AG20443 (cell line): ENCODE measurements around the gene APBB2.

Experiments
- DNase-seq: peaks from one replicate; pipeline ENCODE4 v3.0.0; 2012; ENCODE audit warnings: low spot score, mixed read lengths

Gene APBB2

DNA sequence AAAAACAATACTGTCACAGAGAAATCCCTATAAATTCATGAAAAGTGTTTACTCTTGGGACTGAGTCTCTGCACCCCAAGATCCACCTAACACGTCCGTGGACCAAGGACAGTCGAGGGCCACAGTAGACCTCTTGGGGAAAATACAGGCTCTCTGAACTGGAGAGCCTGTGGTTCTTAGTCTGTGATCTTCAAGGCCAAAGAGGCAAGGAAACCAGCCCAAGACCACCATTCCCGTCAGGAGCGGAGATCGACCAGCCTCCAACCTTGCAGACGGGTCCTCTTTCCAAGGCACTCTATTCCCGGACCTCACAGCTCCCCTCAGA, 1.6 kb upstream of the APBB2 start:
- DNase-seq: no peak

DNA sequence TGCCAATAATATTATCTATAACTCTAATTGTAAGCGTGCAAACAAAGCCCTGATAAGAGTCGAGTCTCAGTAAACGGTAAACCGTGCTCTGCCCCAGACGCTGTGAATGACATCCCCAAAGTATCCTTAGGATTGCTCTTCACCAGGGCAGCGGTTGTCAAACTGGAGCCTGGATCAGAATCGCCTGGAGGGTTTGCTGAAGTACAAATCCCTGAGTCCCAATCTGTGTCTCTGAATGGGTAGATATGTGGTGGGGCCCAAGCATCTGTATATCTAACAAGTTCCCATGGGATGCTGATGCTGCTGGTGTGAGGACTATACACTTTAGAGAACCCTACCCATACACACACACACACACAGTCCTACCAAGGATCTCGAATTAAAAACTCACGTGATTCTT, 813 bp upstream of the APBB2 start:
- DNase-seq: no peak

DNA sequence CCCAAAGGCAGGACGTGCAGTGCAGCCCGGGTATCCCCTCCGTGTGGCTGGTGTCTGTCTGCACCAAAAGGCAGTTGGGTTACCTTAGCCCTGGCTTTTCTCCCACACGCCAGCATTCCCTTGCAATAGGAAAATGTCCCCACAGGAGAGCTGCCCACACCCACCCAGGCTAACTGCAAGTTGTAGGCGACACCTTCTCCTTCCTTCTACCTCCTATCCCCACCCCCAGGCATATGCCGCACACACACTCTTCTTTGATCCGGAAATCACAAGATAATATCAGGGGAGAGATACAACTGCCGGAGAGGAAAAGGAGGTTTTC, 444 bp upstream of the APBB2 start:
- no peak for DNase-seq

GRCh38 chr4:41213625-41214135, 662 bp downstream of the APBB2 start:
- DNase-seq: peak; percentile 42

DNA sequence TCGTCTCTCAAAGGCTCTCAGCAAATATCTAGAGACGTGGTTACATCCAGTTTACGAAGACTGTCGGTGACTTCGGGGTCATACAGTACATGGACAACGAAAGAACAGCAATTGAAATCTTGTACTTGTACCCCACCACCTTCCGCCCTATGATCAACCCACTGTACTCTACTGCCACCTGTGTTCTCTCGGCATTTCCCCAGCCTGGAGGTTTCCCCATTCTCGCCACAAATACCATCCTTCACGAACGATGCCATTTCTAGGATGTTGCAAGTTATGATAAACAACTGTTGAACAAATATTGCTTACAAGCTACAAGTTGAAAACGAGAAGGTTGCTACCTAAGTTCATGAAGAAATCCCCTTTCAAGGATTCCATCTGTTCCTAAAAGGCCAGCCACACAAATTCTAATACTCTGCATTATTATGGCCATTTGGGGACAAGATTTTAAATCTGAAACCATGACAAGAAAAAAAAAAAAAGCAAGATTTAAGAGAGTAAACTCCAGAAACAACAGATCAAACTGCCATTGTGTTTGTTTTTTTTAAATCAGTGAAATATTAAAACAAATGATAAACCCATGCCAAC, 1.6 kb downstream of the APBB2 start:
- peak; percentile 52 for DNase-seq

- DNase-seq: no peak
These were observed 2.3 kb downstream of the APBB2 start for GRCh38 chr4:41211951-41212615.

DNA sequence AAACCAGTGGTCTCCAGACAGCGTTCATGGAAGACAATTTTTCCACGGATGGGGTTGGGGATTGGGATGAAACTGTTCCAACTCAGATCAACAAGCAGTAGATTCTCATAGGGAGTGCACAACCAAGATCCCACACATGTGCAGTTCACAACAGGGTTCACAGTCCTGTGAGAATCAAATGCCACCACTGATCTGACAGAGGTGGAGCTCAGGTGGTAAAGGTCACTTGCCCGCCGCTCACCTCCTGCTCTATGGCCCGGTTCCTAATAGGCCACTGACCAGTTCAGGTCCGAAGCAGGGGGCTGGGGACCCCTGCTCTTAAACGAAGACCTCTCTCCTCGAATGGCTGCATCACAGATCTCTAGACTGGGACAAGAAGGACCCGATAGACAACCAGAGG, 4.4 kb downstream of the APBB2 start:
- DNase-seq: no peak

DNA sequence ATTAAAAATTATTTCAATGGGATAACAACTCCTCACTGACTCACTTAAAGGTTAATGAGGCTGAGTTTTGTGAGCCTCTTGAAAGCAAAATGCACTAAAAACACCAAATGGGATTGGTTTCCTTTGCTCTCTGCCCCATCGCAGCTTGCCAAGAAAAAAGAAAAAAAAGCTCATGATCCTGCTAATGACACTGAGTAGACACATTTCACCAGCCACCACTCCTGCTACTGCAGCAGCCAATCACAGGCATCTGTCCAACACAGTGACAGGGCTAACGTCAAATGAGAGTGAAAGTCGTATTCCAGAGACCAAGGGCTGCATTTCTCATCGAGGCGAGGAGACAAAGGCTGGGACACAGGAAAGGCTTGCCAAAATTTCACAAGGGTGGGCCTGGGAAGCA, 5.2 kb downstream of the APBB2 start:
- DNase-seq: no peak

DNA sequence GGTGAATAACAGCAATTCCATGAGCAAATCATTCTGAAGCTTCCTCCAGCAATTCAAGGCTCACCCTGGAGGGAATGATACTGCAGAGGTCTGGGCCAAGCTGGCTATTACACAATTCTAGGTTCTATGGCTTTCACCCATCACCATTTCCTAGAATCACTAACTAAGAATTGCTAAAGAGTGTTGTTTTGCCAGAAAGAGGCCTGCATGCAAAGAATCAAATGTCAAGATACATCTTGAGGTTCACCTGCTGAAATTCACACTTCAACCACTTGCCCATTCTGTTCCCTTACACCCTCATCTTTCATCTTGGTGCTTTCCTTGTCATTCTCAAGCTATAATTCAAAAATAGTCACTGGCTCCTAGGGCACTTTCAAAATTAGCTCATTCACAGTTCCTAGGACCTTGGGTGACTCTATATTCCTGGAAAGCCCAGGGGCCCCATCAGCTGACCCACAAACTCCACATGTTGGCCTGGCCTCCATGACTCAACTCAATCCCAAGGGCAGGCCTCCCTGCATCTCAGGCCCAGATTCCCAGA, 7.0 kb downstream of the APBB2 start:
- peak; percentile 20 for DNase-seq

- DNase-seq: no peak
These were observed 8.4 kb downstream of the APBB2 start for GRCh38 chr4:41205854-41206460.

- DNase-seq: no peak
These were observed 9.2 kb downstream of the APBB2 start for GRCh38 chr4:41205130-41205529.

DNA sequence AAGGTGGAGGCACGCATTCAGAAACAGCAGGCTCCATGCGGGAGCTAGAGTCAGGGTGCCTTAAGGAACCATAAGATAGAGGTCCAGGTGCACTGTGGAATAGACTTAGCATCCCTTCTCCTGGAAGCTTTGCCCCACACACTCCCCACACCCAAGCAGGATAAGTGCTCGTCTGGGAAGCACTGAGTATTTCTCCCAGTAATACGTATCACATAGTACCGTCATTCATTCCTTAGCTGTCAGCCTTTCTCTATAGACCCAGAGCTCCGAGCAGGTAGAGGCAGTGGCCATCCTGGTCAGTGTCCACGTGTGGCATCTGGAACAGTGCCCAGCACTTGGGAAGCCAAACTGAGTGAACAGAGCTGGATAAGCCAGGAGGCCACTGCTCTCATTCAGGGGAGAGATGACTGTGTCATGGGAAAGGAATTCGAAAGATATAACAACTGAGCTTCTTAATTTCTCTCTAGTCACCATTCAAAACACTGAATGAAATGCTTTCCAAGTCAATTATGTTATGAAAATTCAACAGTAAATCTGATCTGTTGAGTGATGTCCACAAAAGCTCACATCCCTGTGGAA, 9.9 kb downstream of the APBB2 start:
- DNase-seq: peak; percentile 70

DNA sequence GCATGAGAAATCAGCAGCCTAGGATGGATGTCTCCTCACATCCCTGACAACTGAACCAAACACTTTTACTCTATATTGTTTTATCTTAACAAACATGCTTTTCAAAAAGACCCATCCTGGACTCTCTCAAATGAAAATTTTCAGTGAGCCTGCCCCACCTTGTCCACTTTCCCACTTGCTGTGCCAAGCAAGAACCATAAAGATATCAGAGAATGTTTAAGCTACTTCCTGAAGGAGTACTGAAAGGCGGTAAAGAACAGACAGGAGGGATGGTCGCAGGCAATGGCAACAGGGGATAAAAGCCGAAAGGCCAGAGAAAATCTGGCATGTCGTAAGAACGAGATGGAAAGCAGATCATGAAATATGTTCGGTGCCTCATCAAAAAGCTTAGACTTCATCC, 10.5 kb downstream of the APBB2 start:
- no peak for DNase-seq

- DNase-seq: no peak
These were observed 11.3 kb downstream of the APBB2 start for GRCh38 chr4:41202820-41203568.

DNA sequence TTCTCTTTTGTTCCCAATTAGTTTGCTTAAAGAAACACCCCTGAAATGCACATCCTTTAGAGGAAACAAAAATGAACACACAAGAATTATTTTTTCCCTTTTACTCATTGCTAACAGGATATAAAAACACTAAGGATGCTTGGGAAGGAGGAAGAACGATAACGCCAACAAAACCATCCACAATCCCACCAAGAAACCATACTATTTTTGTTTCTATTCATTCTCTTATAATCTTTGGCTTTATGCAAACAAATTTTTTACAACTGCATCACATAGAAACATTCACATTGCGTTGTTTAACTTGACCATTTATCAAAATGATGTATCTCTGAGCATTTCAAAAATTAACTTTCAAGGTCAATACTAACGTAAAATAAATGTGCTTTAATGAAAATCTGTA, 12.0 kb downstream of the APBB2 start:
- DNase-seq: no peak

GRCh38 chr4:41200486-41201017, 13.8 kb downstream of the APBB2 start:
- DNase-seq: no peak

DNA sequence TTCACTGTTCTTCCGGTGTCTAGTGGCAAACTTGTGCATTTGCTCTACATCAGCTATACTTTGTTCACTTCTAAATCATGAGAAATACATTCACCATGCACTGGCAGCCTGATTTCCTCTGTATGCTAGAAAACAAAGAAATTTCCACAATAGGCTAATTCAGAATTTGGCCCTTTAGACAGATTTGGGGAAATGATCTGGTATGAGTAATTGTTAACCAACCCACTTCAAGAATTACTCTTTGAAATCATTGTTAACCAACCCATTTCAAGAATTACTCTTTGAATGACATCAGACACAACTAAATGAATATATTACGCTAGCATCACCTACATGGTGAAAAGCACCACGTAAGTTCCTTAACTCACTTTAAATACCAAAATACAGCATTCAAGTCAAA, 14.6 kb downstream of the APBB2 start:
- DNase-seq: no peak

GRCh38 chr4:41197996-41198395, 16.3 kb downstream of the APBB2 start:
- no peak for DNase-seq

DNA sequence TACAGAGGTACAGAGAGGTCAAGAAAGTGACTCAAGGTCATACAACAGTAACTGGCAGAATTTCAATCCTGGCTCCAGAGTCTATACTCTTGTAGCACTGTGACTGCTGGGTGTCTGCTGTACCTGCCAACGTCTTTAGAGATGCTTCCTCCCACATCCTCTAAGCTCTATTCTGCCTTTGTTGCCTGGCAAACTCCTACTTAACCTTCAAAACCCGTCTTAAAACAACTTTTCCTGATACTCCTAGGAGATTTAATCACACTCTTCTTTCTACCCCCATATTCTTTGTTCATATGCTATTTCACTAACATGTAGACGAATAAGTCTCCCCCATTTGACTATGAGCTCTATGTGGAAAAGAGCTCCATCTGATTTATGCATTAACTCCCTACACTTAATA, 16.8 kb downstream of the APBB2 start:
- DNase-seq: no peak

DNA sequence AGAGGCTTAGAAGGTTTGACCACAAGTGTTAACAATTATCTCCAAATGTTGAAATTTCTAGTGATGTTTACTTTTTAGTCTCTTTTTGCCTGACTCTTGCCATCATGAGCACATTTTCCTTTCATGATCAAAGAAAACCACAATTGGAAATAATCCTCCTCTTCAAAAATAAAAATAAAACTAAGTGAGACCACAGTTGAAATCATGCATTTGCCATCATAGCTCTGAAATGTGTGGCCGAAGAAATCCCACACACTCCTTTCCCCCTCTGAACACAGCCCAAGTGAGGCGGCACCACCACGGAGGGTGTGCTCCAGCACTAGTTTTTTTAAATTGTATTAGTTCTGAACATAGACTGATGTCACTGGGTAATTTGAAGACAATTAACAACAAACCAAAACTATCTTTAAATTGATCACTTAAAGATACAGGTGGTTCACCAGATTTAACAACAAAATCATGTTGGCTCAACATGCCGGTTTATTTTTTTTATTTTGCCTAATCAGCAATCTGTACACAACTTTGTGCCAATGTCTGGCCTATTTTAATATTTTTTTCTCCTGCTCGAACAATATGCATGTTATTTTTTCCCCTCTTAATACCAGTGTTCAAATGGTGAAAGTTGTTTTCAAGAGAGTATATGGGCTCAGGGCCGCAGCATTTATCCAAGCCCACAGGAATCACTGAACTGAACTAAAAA, 17.6 kb downstream of the APBB2 start:
- DNase-seq: peak; percentile 65

DNA sequence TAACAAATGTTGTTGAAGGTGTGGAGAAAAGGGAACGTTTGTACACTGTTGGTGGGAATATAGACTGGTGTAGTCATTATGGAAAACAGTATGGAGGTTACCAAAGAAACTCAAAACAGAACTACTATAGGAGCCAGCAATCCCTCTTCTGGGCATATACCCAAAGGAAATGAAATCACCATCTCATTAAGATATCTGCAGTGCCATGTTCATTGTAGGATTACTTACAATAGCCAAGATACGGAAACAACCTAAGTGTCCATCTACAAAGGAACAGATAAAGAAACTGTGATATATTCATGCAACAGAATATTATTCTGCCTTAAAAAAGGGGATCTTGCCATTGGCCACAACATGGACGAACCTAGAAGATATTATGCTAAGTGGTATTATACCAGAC, 22.2 kb downstream of the APBB2 start:
- no peak for DNase-seq

DNA sequence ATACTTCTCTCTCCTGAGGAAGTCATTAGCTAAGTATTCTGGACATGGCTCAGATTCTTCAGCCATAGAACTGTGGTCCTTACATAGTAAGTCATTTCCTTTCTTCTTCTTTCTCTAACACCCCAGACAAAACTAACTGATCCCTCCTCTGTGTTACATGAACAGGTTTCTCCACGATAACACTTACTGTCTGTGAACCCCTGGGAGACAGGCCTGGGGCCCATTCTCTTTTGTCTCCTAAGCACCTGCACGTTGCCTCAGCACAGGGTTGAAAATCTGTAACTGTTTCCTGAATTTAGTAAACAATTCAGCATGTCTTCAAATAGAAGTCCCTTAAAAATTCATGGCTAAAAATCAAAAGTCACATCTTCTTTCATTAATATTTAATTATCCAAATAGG, 24.7 kb downstream of the APBB2 start:
- DNase-seq: no peak
